Measurements from ENCODE around the gene LUZP1. TPM values are rescaled to one million over a fixed set of nuclear protein-coding genes. Genes with fewer than 3 reads are reported as not detected.

The LUZP1 gene
- total RNA-seq, 2 experiments from 2014 or later, result 20.1 to 23.7 TPM

DNA sequence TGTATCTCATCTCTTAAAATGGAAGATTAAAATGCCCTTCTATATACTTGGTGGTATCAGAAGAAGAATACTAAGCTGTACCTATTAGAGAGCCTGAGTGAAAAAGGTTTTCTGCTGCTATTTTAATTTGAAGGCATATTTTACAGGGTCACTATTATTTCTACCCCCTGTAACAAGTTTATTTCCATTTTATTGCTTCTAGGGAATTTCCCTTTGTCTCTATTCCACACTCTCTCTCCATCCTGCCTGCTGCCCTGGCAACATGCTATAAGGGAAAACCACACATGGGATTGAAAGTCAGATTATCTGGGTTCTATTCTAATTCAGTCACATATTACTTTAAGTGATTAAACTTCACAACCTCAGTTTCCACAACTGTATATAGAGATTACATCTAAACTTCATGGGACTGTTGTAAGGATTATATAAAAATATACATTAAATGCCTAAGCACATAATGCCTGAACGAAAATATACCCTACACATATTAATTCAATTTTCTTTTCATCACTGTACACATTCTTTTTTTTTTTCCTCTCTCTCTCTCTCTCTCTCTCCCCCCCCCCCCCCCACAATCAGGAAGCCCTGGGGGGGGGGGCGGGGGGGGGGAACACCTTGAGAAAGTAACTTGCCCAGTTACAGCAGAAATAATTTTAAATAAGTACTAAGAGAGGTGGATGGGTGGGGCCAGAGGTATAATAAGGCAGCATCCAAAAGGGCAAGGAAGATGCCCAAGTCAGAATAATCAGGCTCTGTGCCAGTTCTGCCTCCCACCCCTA lies 51.5 kb downstream of the LUZP1 start:
- no peak overlapping the region for H3K4me3 Mint-ChIP-seq
- POLR2A ChIA-PET, result no interaction called here

GRCh38 chr1:23116216-23116836 lies 52.3 kb downstream of the LUZP1 start:
- Mint-ChIP-seq H3K36me3 (ENCODE audit: low read depth) (no peaks in the 10 kb centered on the region), H3K27me3 (no peaks in the 10 kb centered on the region), H3K27ac (peak overlapping the region; percentile 5), H3K9me3 (no peaks in the 10 kb centered on the region), H3K4me1 (ENCODE audit: low read depth) (peaks cover 75% of the 10 kb centered on the region), H3K4me3 (no peak overlapping the region)
- Histone ChIP-seq H3K27me3 (ENCODE audit: control insufficient read depth in 1 of 2, insufficient read depth in 2 of 2, low read length in 2 of 2) (no peaks in the 10 kb centered on the region), H3K9me3 (ENCODE audit: control insufficient read depth in 1 of 2, insufficient read depth in 1 of 2, low read length in 2 of 2) (no peaks in the 10 kb centered on the region), H3K27ac (ENCODE audit: low read depth in 1 of 2, low read length in 2 of 2) (no peak overlapping the region), H3K36me3 (ENCODE audit: insufficient read depth, low read length) (no peaks in the 10 kb centered on the region), H3K4me1 (ENCODE audit: insufficient read depth, low read length) (peaks cover 59% of the 10 kb centered on the region), H3K4me3 (ENCODE audit: low read length) (no peak overlapping the region)
- no peak for ATAC-seq (ENCODE audit: poor library complexity)
- POLR2A ChIA-PET, result no interaction called here
- intact Hi-C loops (cut with DNase I, micrococcal nuclease), result loop anchor here in 1 of 2 experiments (5.0 kb wide), 1 partner anchor 51 kb away; the partner anchor contains the start of gene LUZP1
- TF ChIP-seq, protein P1, sequence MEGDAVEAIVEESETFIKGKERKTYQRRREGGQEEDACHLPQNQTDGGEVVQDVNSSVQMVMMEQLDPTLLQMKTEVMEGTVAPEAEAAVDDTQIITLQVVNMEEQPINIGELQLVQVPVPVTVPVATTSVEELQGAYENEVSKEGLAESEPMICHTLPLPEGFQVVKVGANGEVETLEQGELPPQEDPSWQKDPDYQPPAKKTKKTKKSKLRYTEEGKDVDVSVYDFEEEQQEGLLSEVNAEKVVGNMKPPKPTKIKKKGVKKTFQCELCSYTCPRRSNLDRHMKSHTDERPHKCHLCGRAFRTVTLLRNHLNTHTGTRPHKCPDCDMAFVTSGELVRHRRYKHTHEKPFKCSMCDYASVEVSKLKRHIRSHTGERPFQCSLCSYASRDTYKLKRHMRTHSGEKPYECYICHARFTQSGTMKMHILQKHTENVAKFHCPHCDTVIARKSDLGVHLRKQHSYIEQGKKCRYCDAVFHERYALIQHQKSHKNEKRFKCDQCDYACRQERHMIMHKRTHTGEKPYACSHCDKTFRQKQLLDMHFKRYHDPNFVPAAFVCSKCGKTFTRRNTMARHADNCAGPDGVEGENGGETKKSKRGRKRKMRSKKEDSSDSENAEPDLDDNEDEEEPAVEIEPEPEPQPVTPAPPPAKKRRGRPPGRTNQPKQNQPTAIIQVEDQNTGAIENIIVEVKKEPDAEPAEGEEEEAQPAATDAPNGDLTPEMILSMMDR (IDR thresholded peaks at IDR 0.05), result no peak
- DNase-seq, result no peak
- CTCF ChIA-PET, result no interaction called here

More for the DNA sequence above, 51.5 kb downstream of the LUZP1 start:
- TF ChIP-seq, protein P1 (IDR thresholded peaks at IDR 0.05), result no peak
- Histone ChIP-seq H3K27me3 (ENCODE audit: control insufficient read depth in 1 of 2, insufficient read depth in 2 of 2, low read length in 2 of 2) (no peaks in the 10 kb centered on the region), H3K9me3 (ENCODE audit: control insufficient read depth in 1 of 2, insufficient read depth in 1 of 2, low read length in 2 of 2) (no peaks in the 10 kb centered on the region), H3K4me1 (ENCODE audit: insufficient read depth, low read length) (peaks cover 51% of the 10 kb centered on the region), H3K27ac (ENCODE audit: low read depth in 1 of 2, low read length in 2 of 2) (no peak overlapping the region), H3K4me3 (ENCODE audit: low read length) (no peak overlapping the region), H3K36me3 (ENCODE audit: insufficient read depth, low read length) (no peaks in the 10 kb centered on the region)
- DNase-seq, result no peak
- ATAC-seq (ENCODE audit: poor library complexity), result no peak
- CTCF ChIA-PET, result no interaction called here
- H3K27ac Mint-ChIP-seq, result peak overlapping the region; percentile 5
- H3K4me1 Mint-ChIP-seq (ENCODE audit: low read depth), result peaks cover 69% of the 10 kb centered on the region
- no peaks in the 10 kb centered on the region for H3K9me3 Mint-ChIP-seq
- no peaks in the 10 kb centered on the region for H3K27me3 Mint-ChIP-seq
- H3K36me3 Mint-ChIP-seq (ENCODE audit: low read depth), result no peaks in the 10 kb centered on the region
- intact Hi-C loops (cut with DNase I, micrococcal nuclease), result loop anchor here in 1 of 2 experiments (5.0 kb wide), 1 partner anchor 50 kb away; the partner anchor contains the start of gene LUZP1

DNA sequence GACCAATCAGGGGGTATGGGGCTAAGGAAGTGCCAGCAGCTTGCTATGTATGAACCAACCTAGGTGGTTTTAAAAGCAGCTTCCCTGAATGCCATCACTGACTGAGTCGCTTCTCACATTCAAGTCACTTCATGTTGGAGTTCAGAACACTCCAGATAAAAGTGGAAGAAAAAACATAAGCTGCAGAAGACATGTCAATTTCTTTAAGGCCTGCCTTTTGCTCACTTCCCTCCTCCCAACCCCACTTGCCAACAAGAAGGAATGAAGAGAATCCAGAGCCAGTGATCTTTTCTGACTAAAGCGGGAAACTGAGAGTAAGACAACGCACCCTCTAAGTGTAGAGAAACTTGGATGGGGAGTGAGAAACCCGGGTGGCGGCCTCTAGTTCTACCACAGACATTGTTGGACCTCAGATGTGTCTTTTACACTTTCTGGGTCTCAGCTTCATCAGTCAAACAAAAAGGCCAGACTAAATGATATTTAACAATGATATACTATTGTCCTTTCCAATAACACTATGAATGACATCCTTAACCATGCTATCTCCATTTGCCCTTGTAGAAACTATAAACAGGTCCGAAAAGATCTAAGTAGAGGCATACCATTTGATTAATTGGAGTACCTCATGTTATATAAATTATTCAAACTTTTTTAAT lies 54.1 kb downstream of the LUZP1 start:
- no peak overlapping the region for H3K4me3 Mint-ChIP-seq
- H3K9me3 ChIP-seq (ENCODE audit: control insufficient read depth in 1 of 2, insufficient read depth in 1 of 2, low read length in 2 of 2), result no peaks in the 10 kb centered on the region
- peaks cover 71% of the 10 kb centered on the region for H3K4me1 Mint-ChIP-seq (ENCODE audit: low read depth)
- TF ChIP-seq, protein P1 (IDR thresholded peaks at IDR 0.05), result no peak
- no peaks in the 10 kb centered on the region for H3K9me3 Mint-ChIP-seq
- no peaks in the 10 kb centered on the region for H3K27me3 Mint-ChIP-seq
- H3K36me3 Mint-ChIP-seq (ENCODE audit: low read depth), result no peaks in the 10 kb centered on the region
- no peak overlapping the region for H3K4me3 ChIP-seq (ENCODE audit: low read length)
- intact Hi-C loops (cut with DNase I, micrococcal nuclease), result loop anchor here in 1 of 2 experiments (5.0 kb wide), 1 partner anchor 53 kb away; the partner anchor contains the start of gene LUZP1
- ChIA-PET POLR2A (interaction anchor here (0.9 kb wide), 1 partner anchor 14 kb away, joined by 3 read pairs; no protein-coding TSS in a partner anchor), CTCF (interaction anchor here (1.0 kb wide), 1 partner anchor 70 kb away, joined by 3 read pairs; no protein-coding TSS in a partner anchor)
- peak overlapping the region; percentile 63 for H3K27ac Mint-ChIP-seq
- H3K27ac ChIP-seq (ENCODE audit: low read depth in 1 of 2, low read length in 2 of 2), result no peak overlapping the region
- no peak for ATAC-seq (ENCODE audit: poor library complexity)
- peak in 3 of 14 experiments; percentile 18 to 49 (median 34) for DNase-seq
- H3K27me3 ChIP-seq (ENCODE audit: control insufficient read depth in 1 of 2, insufficient read depth in 2 of 2, low read length in 2 of 2), result no peaks in the 10 kb centered on the region
- H3K36me3 ChIP-seq (ENCODE audit: insufficient read depth, low read length), result no peaks in the 10 kb centered on the region
- peaks cover 58% of the 10 kb centered on the region for H3K4me1 ChIP-seq (ENCODE audit: insufficient read depth, low read length)
